HG03175 (cell line): ENCODE data around the gene LMBR1.

Experiments
- ATAC-seq: cut with Tn5 transposase; IDR thresholded peaks from one replicate; pipeline ENCODE4 v1.9.1; 2021; ENCODE audit warnings: mild to moderate bottlenecking, moderate library complexity; ENCODE audit not compliant: unreplicated experiment

The LMBR1 gene

GRCh38 chr7:156635529-156636385 is 257.2 kb downstream of the LMBR1 start:
- ATAC-seq = no peak

- ATAC-seq = no peak
Measured at GRCh38 chr7:156634117-156634516, 258.9 kb downstream of the LMBR1 start.

- no peak for ATAC-seq
Measured at GRCh38 chr7:156629873-156630272, 263.1 kb downstream of the LMBR1 start.

- ATAC-seq = no peak
Measured at GRCh38 chr7:156628562-156628961, 264.4 kb downstream of the LMBR1 start.
